A549 (cell line): ENCODE results near the gene DPEP3.

Experiments
- CEBPB ChIP-seq, 2 experiments: fragments of >200 bp in 1 of 2; sonication (Bioruptor Twin) in 1 of 2; formaldehyde crosslinking in 1 of 2; IDR thresholded peaks; 2 replicates each; pipeline ENCODE4 v1.6.1; 2012 to 2016
- CTCF ChIP-seq: fragments of >200 bp; sonication (Bioruptor Twin); formaldehyde crosslinking; IDR thresholded peaks from 3 replicates; pipeline ENCODE4 v1.5.1; 2016
- EP300 ChIP-seq, 2 experiments: fragments of >200 bp; sonication (Bioruptor Twin); formaldehyde crosslinking; IDR thresholded peaks; 2 replicates in 1 of 2; 3 replicates in 1 of 2; pipeline ENCODE4 v1.6.1; 2016 to 2017
- JUN ChIP-seq, 2 experiments: fragments of >200 bp; sonication (Bioruptor Twin); formaldehyde crosslinking; IDR thresholded peaks; 2 replicates in 1 of 2; 3 replicates in 1 of 2; pipeline ENCODE4 v1.6.1; 2016 to 2017
- JUNB ChIP-seq: fragments of >200 bp; sonication (Bioruptor Twin); formaldehyde crosslinking; IDR thresholded peaks from 2 replicates; pipeline ENCODE4 v1.6.1; 2016
- MYC ChIP-seq: IDR thresholded peaks from 2 replicates; pipeline ENCODE4 v1.6.1; 2012; ENCODE audit warnings: mild to moderate bottlenecking, inconsistent platforms, low read length, improper control_type of control experiment, borderline replicate concordance
- POLR2A ChIP-seq: IDR thresholded peaks from 2 replicates; pipeline ENCODE4 v1.6.1; 2012; ENCODE audit warnings: mild to moderate bottlenecking, low read length
- RAD21 ChIP-seq, 2 experiments: fragments of >200 bp in 1 of 2; sonication (Bioruptor Twin) in 1 of 2; formaldehyde crosslinking in 1 of 2; IDR thresholded peaks in 1 of 2; conservative IDR thresholded peaks in 1 of 2; 2 replicates in 1 of 2; 3 replicates in 1 of 2; pipeline ENCODE4 v1.6.1; 2012 to 2018; ENCODE audit warnings: inconsistent platforms in 1 of 2
- REST ChIP-seq: fragments of 200-600 bp; sonication (generic); IDR thresholded peaks from 2 replicates; pipeline ENCODE4 v1.6.1; 2016; ENCODE audit warnings: antibody characterized with exemption, mild to moderate bottlenecking, moderate library complexity
- RFX5 ChIP-seq: fragments of 450-650 bp; IDR thresholded peaks from 2 replicates; pipeline ENCODE4 v1.7.1; 2014; ENCODE audit warnings: antibody characterized with exemption, mild to moderate bottlenecking, moderate library complexity
- USF2 ChIP-seq: fragments of 450-650 bp; IDR thresholded peaks from 2 replicates; pipeline ENCODE4 v1.6.1; 2014; ENCODE audit warnings: antibody characterized with exemption

GRCh38 chr16:67935101-67935401 is 45.2 kb downstream of the DPEP3 start:
- TF ChIP-seq CTCF (no peak), JUNB (no peak), RAD21 (conservative IDR thresholded peaks at IDR 0.05 in 1 of 2, IDR thresholded peaks at IDR 0.05 in 1 of 2) (no peak), REST (no peak), RFX5 (no peak), MYC (no peak), EP300 (IDR thresholded peaks at IDR 0.05) (no peak), CEBPB (IDR thresholded peaks at IDR 0.05) (no peak), USF2 (no peak), POLR2A (no peak), JUN (IDR thresholded peaks at IDR 0.05) (no peak)
